ENCODE results near the gene VTI1A. TPM values are rescaled to one million over a fixed set of nuclear protein-coding genes. Genes with fewer than 3 reads are reported as not detected.

The VTI1A gene
- total and polyA plus RNA-seq, 2 experiments from 2014 or later, result 26.8 to 31.0 TPM

DNA sequence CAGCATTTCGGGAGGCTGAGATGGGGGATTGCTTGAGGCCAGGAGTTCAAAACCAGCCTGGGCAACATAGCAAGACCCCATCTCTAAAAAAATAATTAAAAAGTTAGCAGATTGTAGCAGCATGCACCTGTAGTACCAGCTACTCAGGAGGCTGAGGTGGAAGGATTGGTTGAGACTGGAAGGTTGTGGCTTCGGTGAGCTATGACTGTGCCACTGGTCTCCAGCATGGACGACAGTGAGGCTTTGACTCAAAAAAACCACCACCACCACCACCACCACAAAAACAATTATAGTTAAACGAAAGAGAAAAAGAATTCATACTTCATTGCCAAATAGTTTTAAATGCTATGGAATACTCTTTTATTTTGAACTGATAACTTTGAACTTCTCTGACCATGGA, 63.4 kb downstream of the VTI1A start (continued):
- no peak for TF ChIP-seq EZH2 (IDR thresholded peaks at IDR 0.05; ENCODE audit: low read depth, unreplicated experiment)
- TF ChIP-seq, protein P1, sequence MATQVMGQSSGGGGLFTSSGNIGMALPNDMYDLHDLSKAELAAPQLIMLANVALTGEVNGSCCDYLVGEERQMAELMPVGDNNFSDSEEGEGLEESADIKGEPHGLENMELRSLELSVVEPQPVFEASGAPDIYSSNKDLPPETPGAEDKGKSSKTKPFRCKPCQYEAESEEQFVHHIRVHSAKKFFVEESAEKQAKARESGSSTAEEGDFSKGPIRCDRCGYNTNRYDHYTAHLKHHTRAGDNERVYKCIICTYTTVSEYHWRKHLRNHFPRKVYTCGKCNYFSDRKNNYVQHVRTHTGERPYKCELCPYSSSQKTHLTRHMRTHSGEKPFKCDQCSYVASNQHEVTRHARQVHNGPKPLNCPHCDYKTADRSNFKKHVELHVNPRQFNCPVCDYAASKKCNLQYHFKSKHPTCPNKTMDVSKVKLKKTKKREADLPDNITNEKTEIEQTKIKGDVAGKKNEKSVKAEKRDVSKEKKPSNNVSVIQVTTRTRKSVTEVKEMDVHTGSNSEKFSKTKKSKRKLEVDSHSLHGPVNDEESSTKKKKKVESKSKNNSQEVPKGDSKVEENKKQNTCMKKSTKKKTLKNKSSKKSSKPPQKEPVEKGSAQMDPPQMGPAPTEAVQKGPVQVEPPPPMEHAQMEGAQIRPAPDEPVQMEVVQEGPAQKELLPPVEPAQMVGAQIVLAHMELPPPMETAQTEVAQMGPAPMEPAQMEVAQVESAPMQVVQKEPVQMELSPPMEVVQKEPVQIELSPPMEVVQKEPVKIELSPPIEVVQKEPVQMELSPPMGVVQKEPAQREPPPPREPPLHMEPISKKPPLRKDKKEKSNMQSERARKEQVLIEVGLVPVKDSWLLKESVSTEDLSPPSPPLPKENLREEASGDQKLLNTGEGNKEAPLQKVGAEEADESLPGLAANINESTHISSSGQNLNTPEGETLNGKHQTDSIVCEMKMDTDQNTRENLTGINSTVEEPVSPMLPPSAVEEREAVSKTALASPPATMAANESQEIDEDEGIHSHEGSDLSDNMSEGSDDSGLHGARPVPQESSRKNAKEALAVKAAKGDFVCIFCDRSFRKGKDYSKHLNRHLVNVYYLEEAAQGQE (IDR thresholded peaks at IDR 0.05; ENCODE audit: unreplicated experiment), result no peak
- TF ChIP-seq, protein P2, sequence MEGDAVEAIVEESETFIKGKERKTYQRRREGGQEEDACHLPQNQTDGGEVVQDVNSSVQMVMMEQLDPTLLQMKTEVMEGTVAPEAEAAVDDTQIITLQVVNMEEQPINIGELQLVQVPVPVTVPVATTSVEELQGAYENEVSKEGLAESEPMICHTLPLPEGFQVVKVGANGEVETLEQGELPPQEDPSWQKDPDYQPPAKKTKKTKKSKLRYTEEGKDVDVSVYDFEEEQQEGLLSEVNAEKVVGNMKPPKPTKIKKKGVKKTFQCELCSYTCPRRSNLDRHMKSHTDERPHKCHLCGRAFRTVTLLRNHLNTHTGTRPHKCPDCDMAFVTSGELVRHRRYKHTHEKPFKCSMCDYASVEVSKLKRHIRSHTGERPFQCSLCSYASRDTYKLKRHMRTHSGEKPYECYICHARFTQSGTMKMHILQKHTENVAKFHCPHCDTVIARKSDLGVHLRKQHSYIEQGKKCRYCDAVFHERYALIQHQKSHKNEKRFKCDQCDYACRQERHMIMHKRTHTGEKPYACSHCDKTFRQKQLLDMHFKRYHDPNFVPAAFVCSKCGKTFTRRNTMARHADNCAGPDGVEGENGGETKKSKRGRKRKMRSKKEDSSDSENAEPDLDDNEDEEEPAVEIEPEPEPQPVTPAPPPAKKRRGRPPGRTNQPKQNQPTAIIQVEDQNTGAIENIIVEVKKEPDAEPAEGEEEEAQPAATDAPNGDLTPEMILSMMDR (conservative IDR thresholded peaks at IDR 0.05; ENCODE audit: low read depth in 2 of 2), result no peak
- no peak for TF ChIP-seq NANOG (IDR thresholded peaks at IDR 0.05; ENCODE audit: borderline replicate concordance)
- no peak for TF ChIP-seq ZNF331 (CRISPR knock-in tag; IDR thresholded peaks at IDR 0.05; ENCODE audit: low read depth)

DNA sequence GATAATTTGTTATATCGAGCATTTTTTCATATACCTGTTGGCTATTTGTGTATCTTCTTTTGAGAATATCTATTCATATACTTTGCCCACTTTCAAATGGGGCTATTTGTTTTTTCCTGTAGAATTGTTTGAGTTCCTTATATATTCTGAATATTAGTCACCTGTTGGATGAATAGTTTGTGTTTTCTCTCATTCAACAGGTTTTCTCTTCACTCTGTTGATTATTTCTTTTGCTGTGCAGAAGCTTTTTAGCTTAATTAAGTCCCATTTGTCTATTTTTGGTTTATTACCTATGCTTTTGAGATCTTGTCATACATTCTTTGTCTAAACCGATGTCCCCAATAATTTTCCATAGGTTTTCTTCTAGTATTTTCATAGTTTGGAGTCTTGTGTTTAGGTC, 65.3 kb downstream of the VTI1A start:
- Histone ChIP-seq H3K4me3 (no peak overlapping the region), H3K79me2 (replicated peaks; ENCODE audit: insufficient read depth) (no peaks in the 10 kb centered on the region; the same call in 1 of the 2 replicates), H3K27ac (ENCODE audit: low read depth) (no peak overlapping the region), H3K4me2 (no peak overlapping the region), H3K36me3 (ENCODE audit: insufficient read depth) (no peaks in the 10 kb centered on the region), H2AFZ (no peak overlapping the region), H4K20me1 (replicated peaks; ENCODE audit: insufficient read depth) (no peaks in the 10 kb centered on the region), H3K27me3 (ENCODE audit: insufficient read depth) (no peaks in the 10 kb centered on the region), H3F3A (replicated peaks; ENCODE audit: low read depth) (no peaks in the 10 kb centered on the region), H3K9me2 (ENCODE audit: insufficient read depth) (no peaks in the 10 kb centered on the region), H3K4me1 (ENCODE audit: insufficient read depth) (no peaks in the 10 kb centered on the region)
- no peaks in the 10 kb centered on the region for H3K36me3 Mint-ChIP-seq (ENCODE audit: low read depth)
- H3K4me1 Mint-ChIP-seq, result peaks cover 6% of the 10 kb centered on the region; the same call in 2 of the 3 replicates
- H3K4me3 Mint-ChIP-seq, result no peak overlapping the region
- no peaks in the 10 kb centered on the region for H3K9me3 Mint-ChIP-seq
- DNase-seq (ENCODE audit: low spot score) (no peak), ATAC-seq (no peak)
- no peak overlapping the region for H3K27ac Mint-ChIP-seq
- H3K27me3 Mint-ChIP-seq (ENCODE audit: insufficient read depth, low read depth, poor library complexity), result peaks cover 2% of the 10 kb centered on the region
- TF ChIP-seq, protein P1 (IDR thresholded peaks at IDR 0.05; ENCODE audit: unreplicated experiment), result no peak
- TF ChIP-seq JUNB (IDR thresholded peaks at IDR 0.05; ENCODE audit: unreplicated experiment) (no peak), EZH2 (IDR thresholded peaks at IDR 0.05; ENCODE audit: low read depth, unreplicated experiment) (no peak), STAT1 (IDR thresholded peaks at IDR 0.05; ENCODE audit: unreplicated experiment) (no peak), CREB1 (CRISPR knock-in tag; IDR thresholded peaks at IDR 0.05; ENCODE audit: low read depth) (no peak), POLR2AphosphoS5 (IDR thresholded peaks at IDR 0.05; ENCODE audit: low read depth) (no peak)
- TF ChIP-seq, protein P3, sequence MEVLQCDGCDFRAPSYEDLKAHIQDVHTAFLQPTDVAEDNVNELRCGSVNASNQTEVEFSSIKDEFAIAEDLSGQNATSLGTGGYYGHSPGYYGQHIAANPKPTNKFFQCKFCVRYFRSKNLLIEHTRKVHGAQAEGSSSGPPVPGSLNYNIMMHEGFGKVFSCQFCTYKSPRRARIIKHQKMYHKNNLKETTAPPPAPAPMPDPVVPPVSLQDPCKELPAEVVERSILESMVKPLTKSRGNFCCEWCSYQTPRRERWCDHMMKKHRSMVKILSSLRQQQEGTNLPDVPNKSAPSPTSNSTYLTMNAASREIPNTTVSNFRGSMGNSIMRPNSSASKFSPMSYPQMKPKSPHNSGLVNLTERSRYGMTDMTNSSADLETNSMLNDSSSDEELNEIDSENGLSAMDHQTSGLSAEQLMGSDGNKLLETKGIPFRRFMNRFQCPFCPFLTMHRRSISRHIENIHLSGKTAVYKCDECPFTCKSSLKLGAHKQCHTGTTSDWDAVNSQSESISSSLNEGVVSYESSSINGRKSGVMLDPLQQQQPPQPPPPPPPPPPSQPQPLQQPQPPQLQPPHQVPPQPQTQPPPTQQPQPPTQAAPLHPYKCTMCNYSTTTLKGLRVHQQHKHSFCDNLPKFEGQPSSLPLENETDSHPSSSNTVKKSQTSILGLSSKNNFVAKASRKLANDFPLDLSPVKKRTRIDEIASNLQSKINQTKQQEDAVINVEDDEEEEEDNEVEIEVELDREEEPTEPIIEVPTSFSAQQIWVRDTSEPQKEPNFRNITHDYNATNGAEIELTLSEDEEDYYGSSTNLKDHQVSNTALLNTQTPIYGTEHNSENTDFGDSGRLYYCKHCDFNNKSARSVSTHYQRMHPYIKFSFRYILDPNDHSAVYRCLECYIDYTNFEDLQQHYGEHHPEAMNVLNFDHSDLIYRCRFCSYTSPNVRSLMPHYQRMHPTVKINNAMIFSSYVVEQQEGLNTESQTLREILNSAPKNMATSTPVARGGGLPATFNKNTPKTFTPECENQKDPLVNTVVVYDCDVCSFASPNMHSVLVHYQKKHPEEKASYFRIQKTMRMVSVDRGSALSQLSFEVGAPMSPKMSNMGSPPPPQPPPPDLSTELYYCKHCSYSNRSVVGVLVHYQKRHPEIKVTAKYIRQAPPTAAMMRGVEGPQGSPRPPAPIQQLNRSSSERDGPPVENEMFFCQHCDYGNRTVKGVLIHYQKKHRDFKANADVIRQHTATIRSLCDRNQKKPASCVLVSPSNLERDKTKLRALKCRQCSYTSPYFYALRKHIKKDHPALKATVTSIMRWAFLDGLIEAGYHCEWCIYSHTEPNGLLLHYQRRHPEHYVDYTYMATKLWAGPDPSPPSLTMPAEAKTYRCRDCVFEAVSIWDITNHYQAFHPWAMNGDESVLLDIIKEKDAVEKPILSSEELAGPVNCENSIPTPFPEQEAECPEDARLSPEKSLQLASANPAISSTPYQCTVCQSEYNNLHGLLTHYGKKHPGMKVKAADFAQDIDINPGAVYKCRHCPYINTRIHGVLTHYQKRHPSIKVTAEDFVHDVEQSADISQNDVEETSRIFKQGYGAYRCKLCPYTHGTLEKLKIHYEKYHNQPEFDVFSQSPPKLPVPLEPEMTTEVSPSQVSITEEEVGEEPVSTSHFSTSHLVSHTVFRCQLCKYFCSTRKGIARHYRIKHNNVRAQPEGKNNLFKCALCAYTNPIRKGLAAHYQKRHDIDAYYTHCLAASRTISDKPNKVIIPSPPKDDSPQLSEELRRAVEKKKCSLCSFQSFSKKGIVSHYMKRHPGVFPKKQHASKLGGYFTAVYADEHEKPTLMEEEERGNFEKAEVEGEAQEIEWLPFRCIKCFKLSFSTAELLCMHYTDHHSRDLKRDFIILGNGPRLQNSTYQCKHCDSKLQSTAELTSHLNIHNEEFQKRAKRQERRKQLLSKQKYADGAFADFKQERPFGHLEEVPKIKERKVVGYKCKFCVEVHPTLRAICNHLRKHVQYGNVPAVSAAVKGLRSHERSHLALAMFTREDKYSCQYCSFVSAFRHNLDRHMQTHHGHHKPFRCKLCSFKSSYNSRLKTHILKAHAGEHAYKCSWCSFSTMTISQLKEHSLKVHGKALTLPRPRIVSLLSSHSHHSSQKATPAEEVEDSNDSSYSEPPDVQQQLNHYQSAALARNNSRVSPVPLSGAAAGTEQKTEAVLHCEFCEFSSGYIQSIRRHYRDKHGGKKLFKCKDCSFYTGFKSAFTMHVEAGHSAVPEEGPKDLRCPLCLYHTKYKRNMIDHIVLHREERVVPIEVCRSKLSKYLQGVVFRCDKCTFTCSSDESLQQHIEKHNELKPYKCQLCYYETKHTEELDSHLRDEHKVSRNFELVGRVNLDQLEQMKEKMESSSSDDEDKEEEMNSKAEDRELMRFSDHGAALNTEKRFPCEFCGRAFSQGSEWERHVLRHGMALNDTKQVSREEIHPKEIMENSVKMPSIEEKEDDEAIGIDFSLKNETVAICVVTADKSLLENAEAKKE (CRISPR knock-in tag; IDR thresholded peaks at IDR 0.05), result no peak
